SU-DHL-6 (cell line): ENCODE results near the gene SEMA5A.

Source experiments
- CTCF ChIP-seq: fragments of 200-600 bp; sonication (generic); IDR thresholded peaks from one replicate; pipeline ENCODE4 v1.5.1; 2017; ENCODE audit warnings: antibody characterized with exemption, mild to moderate bottlenecking, low read length, moderate library complexity; ENCODE audit not compliant: insufficient read depth, poor library complexity, severe bottlenecking
- EZH2phosphoT487 ChIP-seq: fragments of 200-600 bp; sonication (generic), shearing (Covaris generic); conservative IDR thresholded peaks from 2 replicates; pipeline ENCODE4 v1.6.1; 2018; ENCODE audit warnings: mild to moderate bottlenecking, antibody characterized with exemption, low read length, moderate library complexity, mixed read lengths

- TF ChIP-seq CTCF (no peak), EZH2phosphoT487 (no peak)
Observed at GRCh38 chr5:9165546-9165945, 380.3 kb downstream of the SEMA5A start.
